Erythroblast (primary cell): ENCODE data around the gene NUDT5.

Source experiments
- GATA1 ChIP-seq: IDR thresholded peaks from 2 replicates; pipeline ENCODE4 v1.6.1; 2011; ENCODE audit warnings: low read depth, mild to moderate bottlenecking, control low read depth, low read length, moderate library complexity
- POLR2A ChIP-seq: IDR thresholded peaks from 2 replicates; pipeline ENCODE4 v1.6.1; 2011; ENCODE audit warnings: mild to moderate bottlenecking, low read length

- no peak for TF ChIP-seq POLR2A
- no peak for TF ChIP-seq GATA1
Measured at GRCh38 chr10:12181065-12181775, 14.5 kb downstream of the NUDT5 start.
